ENCODE measurements around the gene MAP7.

MAP7 gene

DNA sequence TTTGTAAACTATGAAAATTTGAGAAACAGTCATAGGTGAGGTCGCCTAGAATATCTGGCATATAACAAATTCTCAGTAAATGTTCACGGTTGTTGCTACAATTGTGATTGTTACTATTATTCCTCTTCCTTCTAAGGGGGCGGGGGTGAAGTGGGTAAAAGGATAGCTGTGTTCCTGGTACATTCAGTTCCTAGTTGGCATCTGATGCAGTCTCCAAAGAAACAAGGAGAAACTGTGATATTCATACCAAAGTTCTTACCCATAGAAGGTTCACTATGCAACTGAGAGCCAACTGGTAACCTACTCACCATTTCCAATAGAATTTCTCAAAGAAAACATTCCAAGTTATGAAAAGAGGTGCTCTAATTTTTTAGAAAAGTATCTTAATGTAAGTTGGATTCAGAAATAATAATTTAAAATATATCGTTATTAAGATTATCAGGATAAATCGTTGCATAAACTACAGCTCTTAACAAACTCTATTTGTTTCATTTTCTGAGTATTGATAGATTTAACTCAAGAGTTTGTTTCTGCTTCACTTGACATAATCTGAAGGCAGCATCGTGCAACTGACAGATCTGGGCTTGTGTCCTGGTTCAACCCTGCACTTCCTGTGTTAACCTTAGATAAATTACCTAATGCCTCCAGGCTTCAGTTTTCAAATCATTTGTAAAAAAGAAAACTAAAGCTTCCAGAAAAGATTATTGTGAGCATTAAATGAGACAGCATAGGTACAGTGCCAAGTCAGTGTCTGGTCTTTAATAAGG lies 13.3 kb upstream of the MAP7 start:
- DNase-seq, result no peak

DNA sequence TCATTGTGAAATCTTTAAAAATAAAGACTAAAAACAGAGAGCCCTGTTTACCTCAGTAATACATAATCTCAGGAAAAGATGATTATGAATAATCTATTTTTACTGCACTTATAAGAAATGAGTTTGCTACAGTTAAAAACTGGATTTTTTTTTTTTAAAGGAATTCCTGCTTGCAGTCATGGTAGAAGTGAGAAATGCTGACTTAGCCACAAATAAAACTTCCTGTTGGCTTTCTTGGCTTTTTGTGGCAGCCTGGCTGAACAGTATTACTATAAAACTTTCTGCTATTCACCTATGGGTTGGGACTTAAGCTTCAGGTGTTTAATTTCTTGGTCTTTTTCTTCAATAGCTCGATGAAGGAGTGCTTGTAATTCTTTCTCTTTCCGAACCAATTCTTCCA lies 12.0 kb upstream of the MAP7 start:
- no peak for DNase-seq

GRCh38 chr6:136553166-136553787 lies 3.1 kb upstream of the MAP7 start:
- DNase-seq, result no peak

DNA sequence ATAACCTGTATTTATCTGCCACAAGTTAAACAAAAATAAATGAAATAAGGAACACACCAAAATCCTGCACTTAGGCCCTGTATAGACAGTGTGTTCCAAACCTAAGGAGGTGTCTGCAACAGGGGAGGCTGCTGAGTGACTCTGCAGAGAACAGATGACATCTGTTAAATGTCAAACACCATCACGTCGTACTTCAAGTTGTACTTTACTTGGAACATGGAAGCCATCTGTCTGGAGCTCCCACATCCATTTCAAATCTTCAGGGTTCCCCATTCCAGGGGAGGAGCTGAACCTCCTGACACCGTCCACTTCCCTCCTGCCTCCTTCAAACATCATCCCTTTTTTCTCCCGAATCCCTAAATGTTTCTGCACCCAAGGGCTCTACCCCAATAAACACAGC lies 1.8 kb upstream of the MAP7 start:
- no peak for DNase-seq

GRCh38 chr6:136551103-136551502 lies 881 bp upstream of the MAP7 start:
- DNase-seq, result no peak

GRCh38 chr6:136550045-136550329 lies 235 bp downstream of the MAP7 start:
- DNase-seq, result no peak

- no peak for DNase-seq
These were observed 750 bp downstream of the MAP7 start for GRCh38 chr6:136549300-136550044.

GRCh38 chr6:136548582-136549299 lies 1.5 kb downstream of the MAP7 start:
- DNase-seq, result no peak

DNA sequence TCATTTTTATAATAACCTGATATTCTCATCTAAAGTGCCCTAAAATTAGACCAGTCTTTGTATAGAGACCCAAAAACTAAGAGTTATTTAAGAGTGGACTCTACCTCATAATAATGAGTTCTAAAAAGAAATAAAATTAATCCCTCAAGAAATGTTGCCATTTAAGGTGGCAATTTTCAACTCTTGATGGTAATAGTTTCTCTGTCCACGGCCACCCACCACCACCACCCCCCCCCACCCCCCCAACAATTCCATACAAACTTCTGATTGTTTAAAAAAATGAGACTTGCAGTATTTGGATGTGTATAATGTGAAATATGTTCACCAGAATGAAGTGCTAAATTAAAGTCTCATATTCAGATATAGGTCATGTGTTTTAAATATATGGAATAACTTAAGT lies 2.4 kb downstream of the MAP7 start:
- no peak for DNase-seq

- DNase-seq, result peak; percentile 18
These were observed 2.9 kb downstream of the MAP7 start for GRCh38 chr6:136547336-136547735.

- DNase-seq, result no peak
These were observed 3.9 kb downstream of the MAP7 start for GRCh38 chr6:136546331-136546730.

- no peak for DNase-seq
These were observed 5.9 kb downstream of the MAP7 start for GRCh38 chr6:136544326-136544725.

DNA sequence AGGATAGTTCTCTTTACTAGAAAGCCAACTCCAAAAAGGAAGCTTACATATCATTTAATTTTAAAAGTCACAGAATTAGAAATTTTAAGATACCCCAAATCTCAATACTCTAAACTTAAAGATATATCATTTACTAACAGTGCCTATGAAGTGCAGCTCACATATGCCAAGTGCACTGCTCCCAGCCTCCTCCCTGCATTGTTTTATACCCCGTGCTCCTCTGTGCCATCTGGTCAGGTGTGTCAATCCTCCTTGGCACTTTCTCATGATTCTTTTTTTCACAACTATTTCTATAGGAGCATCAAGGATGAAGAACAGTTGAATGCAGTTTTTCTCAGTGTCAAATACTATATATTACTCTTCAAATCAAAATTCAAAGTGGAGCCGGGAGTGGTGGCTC lies 8.8 kb downstream of the MAP7 start:
- DNase-seq, result no peak

- DNase-seq, result no peak
These were observed 10.1 kb downstream of the MAP7 start for GRCh38 chr6:136539967-136540652.

GRCh38 chr6:136538836-136539235 lies 11.4 kb downstream of the MAP7 start:
- no peak for DNase-seq

DNA sequence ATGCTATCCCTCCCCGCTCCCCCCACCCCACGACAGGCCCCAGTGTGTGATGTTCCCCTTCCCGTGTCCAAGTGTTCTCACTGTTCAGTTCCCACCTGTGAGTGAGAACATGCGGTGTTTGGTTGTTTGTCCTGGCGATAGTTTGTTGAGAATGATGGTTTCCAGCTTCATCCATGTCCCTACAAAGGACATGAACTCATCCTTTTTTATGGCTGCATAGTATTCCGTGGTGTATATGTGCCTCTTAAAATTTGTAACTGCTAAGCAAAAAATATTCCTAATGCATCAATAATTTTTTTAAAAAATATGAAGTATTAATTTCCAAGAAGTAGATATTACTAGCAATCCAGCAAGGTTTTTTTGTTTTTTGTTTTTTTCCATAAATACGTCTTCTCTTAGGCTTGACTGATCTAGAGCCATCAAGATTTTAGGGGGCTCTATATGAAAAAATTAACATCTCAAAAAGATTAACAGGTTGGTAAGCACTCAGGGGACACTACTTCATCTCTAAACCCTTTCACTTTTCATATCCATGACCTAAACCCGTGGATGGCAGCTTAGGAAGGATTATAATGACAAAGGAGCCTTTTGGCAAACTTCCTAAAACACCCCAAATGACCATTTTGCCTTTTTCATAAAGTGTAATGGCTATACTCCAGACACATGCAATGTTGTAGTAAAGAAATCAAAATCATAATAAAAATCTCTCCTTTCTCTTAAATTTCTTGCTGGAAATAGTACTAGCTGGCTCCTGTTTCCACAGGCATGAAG lies 14.2 kb downstream of the MAP7 start:
- no peak for DNase-seq

- DNase-seq, result no peak
These were observed 15.0 kb downstream of the MAP7 start for GRCh38 chr6:136535017-136535765.

DNA sequence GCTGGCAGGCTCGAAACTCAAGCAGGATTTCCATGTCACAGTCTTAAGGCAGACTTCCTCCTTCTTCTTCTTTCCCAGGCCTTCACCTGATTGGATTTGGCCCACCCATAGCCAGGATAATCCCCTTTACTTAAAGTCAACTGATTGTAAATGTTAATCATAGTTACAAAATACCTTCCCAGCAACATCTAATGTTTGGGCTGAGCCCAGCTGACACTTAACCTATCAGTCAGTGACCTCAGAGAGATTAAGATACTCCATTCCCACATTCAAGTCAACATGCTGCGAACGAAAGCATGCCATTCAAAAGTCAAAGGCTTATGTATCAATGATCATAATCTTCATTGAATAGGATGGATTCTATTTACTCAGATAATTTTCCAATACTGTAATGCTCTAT lies 16.0 kb downstream of the MAP7 start:
- no peak for DNase-seq

GRCh38 chr6:136533487-136533886 lies 16.7 kb downstream of the MAP7 start:
- no peak for DNase-seq

GRCh38 chr6:136532030-136532429 lies 18.2 kb downstream of the MAP7 start:
- DNase-seq, result no peak

- DNase-seq, result no peak
These were observed 20.5 kb downstream of the MAP7 start for GRCh38 chr6:136529710-136530109.

DNA sequence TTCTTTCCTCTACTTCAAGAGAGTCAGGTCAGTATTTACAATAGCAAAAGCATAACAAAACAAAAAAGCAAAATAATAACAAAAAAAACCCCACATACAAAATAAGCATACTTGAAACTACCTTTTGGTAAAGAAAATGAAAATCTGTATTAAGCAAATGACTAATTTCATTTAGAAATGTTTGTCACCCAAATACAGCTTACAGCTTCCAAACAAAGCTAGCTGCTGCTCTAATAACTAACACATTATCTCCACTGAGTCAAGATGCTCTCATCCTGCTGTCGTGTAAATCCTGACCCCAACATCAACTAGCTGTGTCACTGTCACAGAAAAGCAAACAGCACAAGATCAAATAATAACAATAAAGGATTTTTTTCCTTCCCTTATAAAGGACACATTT lies 21.7 kb downstream of the MAP7 start:
- DNase-seq, result no peak
